Measurements from ENCODE around the gene IST1.

GRCh38 chr16:71954180-71954579 lies 58.8 kb downstream of the IST1 start:
- TF ChIP-seq MYC (IDR thresholded peaks at IDR 0.05; ENCODE audit: low read depth, low read length): no peak
- no peak for TF ChIP-seq POLR2A (IDR thresholded peaks at IDR 0.05; ENCODE audit: extremely low read depth, insufficient read length)
- TF ChIP-seq CTCF (IDR thresholded peaks at IDR 0.05; ENCODE audit: low read depth, low read length): no peak
